ENCODE measurements around the gene BHLHE40. TPM values are rescaled to one million over a fixed set of nuclear protein-coding genes. Genes with fewer than 3 reads are reported as not detected.

BHLHE40 gene
- total and polyA plus RNA-seq, 2 of the 13 experiments (the other 11 are each of a cell fraction or from before 2014, with no cell fraction given), result 1.8 to 51.0 TPM

GRCh38 chr3:4985330-4986174 is 6.3 kb downstream of the BHLHE40 start (continued):
- TF ChIP-seq ZBTB39 (CRISPR knock-in tag; IDR thresholded peaks at IDR 0.05), result no peak
- no peak for TF ChIP-seq RBM22 (optimal IDR thresholded peaks at IDR 0.05; ENCODE audit: low read length)
- no peak for TF ChIP-seq ZNF337 (CRISPR knock-in tag; IDR thresholded peaks at IDR 0.05; ENCODE audit: borderline replicate concordance, low read depth)
- TF ChIP-seq ZNF24 (IDR thresholded peaks at IDR 0.05), result no peak
- 0 out of 2 replicates have a peak, but pooled peaks have one; percentile 12 for TF ChIP-seq DMAP1 (CRISPR knock-in tag; IDR thresholded peaks at IDR 0.05)
- no peak for TF ChIP-seq TBL1XR1 (IDR thresholded peaks at IDR 0.05; ENCODE audit: borderline replicate concordance, low read length, partially characterized antibody)

GRCh38 chr3:4986175-4986781 is 7.0 kb downstream of the BHLHE40 start:
- H3K9ac ChIP-seq (ENCODE audit: insufficient read depth, low read depth, low read length), result peak overlapping the region; percentile 42
- peaks cover 66% of the 10 kb centered on the region for H3K4me1 ChIP-seq (ENCODE audit: insufficient read depth, low read length)
- 2% methylated on average over 6 of the region's 13 CpGs for WGBS (ENCODE audit: low lambda C conversion rate)
- H3K36me3 ChIP-seq (replicated peaks in 1 of 2; ENCODE audit: control insufficient read depth in 1 of 2, insufficient read depth in 2 of 2, low read length in 2 of 2), result peaks cover 9 to 30% of the 10 kb centered on the region in 2 experiments
- in situ Hi-C loops (cut with HindIII; ENCODE audit: extremely low pct_ligation_motif_present, low pct_unique_long_range_greater_than_20kb), result no loop called here
- no peak for FAIRE-seq
- H3K27me3 ChIP-seq (ENCODE audit: control insufficient read depth in 1 of 2, insufficient read depth in 2 of 2, low read length in 2 of 2), result no peaks in the 10 kb centered on the region; a peak in 1 of 5 replicates
- H3K4me3 ChIP-seq (replicated peaks in 1 of 3; ENCODE audit: insufficient read depth in 1 of 3, low read depth in 2 of 3, low read length in 3 of 3), result peak overlapping the region; percentile 33 to 54 (median 40); a peak in 4 of 6 replicates
- peak overlapping the region; percentile 91 for H3K4me2 ChIP-seq (ENCODE audit: low read depth, low read length)
- ATAC-seq, result peak; percentile 52
- DNase-seq (ENCODE audit: low spot score), result no peak
- peak overlapping the region; percentile 66 for H3K27ac ChIP-seq (ENCODE audit: extremely low read length, insufficient read depth, low read length)
- ChIA-PET POLR2A (interaction anchor here (1.0 to 1.4 kb wide), 4 partner anchors 8 to 234 kb away, joined by 3 to 9 read pairs (median 4); no protein-coding TSS in a partner anchor), CTCF (ENCODE audit: low intra/inter-chr PET ratio, low total read pairs) (no interaction called here)
- H4K20me1 ChIP-seq (ENCODE audit: insufficient read depth, low read length), result peaks cover 32% of the 10 kb centered on the region
- intact Hi-C loops (cut with micrococcal nuclease; ENCODE audit: unreplicated experiment), result loop anchor here (2.0 to 10.0 kb wide), 2 partner anchors 41 to 199 kb away; partner anchors contain the start of gene EDEM1
- BruUV-seq (replicated peaks), result TSS peak; percentile 63
- no peaks in the 10 kb centered on the region for H3K9me3 ChIP-seq (ENCODE audit: low read length)
- peaks cover 34% of the 10 kb centered on the region for H3K79me2 ChIP-seq (ENCODE audit: insufficient read depth, low read length)
- no peak overlapping the region for H2AFZ ChIP-seq (ENCODE audit: low read length)
- no peak for TF ChIP-seq NCOR1 (IDR thresholded peaks at IDR 0.05; ENCODE audit: borderline replicate concordance, low read length)
- TF ChIP-seq RNF2 (conservative IDR thresholded peaks at IDR 0.05; ENCODE audit: low read depth), result no peak
- TF ChIP-seq ZNF180 (CRISPR knock-in tag; IDR thresholded peaks at IDR 0.05; ENCODE audit: borderline replicate concordance, low read depth), result no peak
- no peak for TF ChIP-seq ZFP1 (CRISPR knock-in tag; IDR thresholded peaks at IDR 0.05)
- 0 out of 2 replicates have a peak, but pooled peaks have one; percentile 11 for TF ChIP-seq ZMAT3 (CRISPR knock-in tag; conservative IDR thresholded peaks at IDR 0.05)
- 0 out of 2 replicates have a peak, but pooled peaks have one; percentile 35 for TF ChIP-seq PAWR (CRISPR knock-in tag; IDR thresholded peaks at IDR 0.05; ENCODE audit: borderline replicate concordance)
- no peak for TF ChIP-seq HNRNPUL1 (IDR thresholded peaks at IDR 0.05; ENCODE audit: low read depth, low read length)
- no peak for TF ChIP-seq LBX2 (CRISPR knock-in tag; IDR thresholded peaks at IDR 0.05; ENCODE audit: borderline replicate concordance)
- TF ChIP-seq ZBTB25 (CRISPR knock-in tag; IDR thresholded peaks at IDR 0.05), result no peak
- TF ChIP-seq FOXA3 (CRISPR knock-in tag; IDR thresholded peaks at IDR 0.05), result no peak
- no peak for TF ChIP-seq HDAC1 (CRISPR knock-in tag; IDR thresholded peaks at IDR 0.05)
- peak; percentile 34; the same call in 1 of the 2 replicates for TF ChIP-seq NKX3-1 (CRISPR knock-in tag; IDR thresholded peaks at IDR 0.05)
- no peak for TF ChIP-seq SOX5 (CRISPR knock-in tag; IDR thresholded peaks at IDR 0.05; ENCODE audit: borderline replicate concordance)
- no peak for TF ChIP-seq KMT2A (CRISPR knock-in tag; IDR thresholded peaks at IDR 0.05)
